GM21390 (cell line): ENCODE measurements around the gene RRBP1.

Experiments
- ATAC-seq: cut with Tn5 transposase; IDR thresholded peaks from one replicate; pipeline ENCODE4 v1.9.1; 2021; ENCODE audit not compliant: unreplicated experiment

Gene RRBP1

GRCh38 chr20:17636523-17637412 is 45.3 kb downstream of the RRBP1 start:
- no peak for ATAC-seq

- ATAC-seq, result no peak
Measured at GRCh38 chr20:17635332-17636244, 46.5 kb downstream of the RRBP1 start.

GRCh38 chr20:17634661-17635331 is 47.2 kb downstream of the RRBP1 start:
- no peak for ATAC-seq

GRCh38 chr20:17633850-17634500 is 48.1 kb downstream of the RRBP1 start:
- ATAC-seq, result no peak

GRCh38 chr20:17633221-17633849 is 48.7 kb downstream of the RRBP1 start:
- no peak for ATAC-seq

GRCh38 chr20:17631576-17632319 is 50.3 kb downstream of the RRBP1 start:
- ATAC-seq, result no peak

GRCh38 chr20:17630806-17631195 is 51.2 kb downstream of the RRBP1 start:
- ATAC-seq, result no peak

GRCh38 chr20:17630151-17630805 is 51.8 kb downstream of the RRBP1 start:
- no peak for ATAC-seq

- no peak for ATAC-seq
Measured at GRCh38 chr20:17629678-17630089, 52.4 kb downstream of the RRBP1 start.

GRCh38 chr20:17629025-17629424 is 53.0 kb downstream of the RRBP1 start:
- ATAC-seq, result no peak

GRCh38 chr20:17628101-17628841 is 53.8 kb downstream of the RRBP1 start:
- ATAC-seq, result no peak

- ATAC-seq, result no peak
Measured at GRCh38 chr20:17627101-17627955, 54.7 kb downstream of the RRBP1 start.

GRCh38 chr20:17626217-17627007 is 55.6 kb downstream of the RRBP1 start:
- ATAC-seq, result no peak

GRCh38 chr20:17625246-17626051 is 56.6 kb downstream of the RRBP1 start:
- ATAC-seq, result no peak

GRCh38 chr20:17624551-17625245 is 57.3 kb downstream of the RRBP1 start:
- no peak for ATAC-seq
